Measurements from ENCODE around the gene HS2ST1. TPM values are rescaled to one million over a fixed set of nuclear protein-coding genes. Genes with fewer than 3 reads are reported as not detected.

Gene HS2ST1
- total and polyA plus RNA-seq, 2 donors (not counting 3 experiments of a cell fraction or from before 2014, with no cell fraction given), result 5.5 to 31.2 TPM

DNA sequence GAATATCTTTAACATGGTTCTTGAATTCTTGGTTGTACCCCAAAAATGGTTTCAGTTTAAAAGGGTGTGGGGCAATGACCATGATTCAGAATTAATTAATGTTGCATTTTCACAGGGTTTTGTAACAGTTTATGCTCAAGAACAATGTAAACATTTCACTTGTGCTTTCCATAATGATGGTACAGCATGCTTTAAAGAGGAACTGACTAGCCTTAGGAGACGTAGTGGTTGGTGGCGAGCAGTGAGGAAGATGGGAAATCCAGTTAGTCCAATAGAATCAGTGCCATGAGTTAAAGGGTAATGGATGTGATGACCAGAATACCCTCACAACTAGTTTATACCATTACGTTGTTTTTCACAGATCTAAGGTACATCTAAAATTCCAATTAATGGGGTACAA, 138.0 kb downstream of the HS2ST1 start:
- FAIRE-seq, result no peak
- no TSS peak for BruUV-seq (replicated peaks)
- H2AFZ ChIP-seq (ENCODE audit: low read depth, low read length), result no peak overlapping the region
- ChIA-PET CTCF (interaction anchor here (0.9 kb wide), 1 partner anchor 12 kb away, joined by 4 read pairs; no protein-coding TSS in a partner anchor), POLR2A (no interaction called here)
- no peaks in the 10 kb centered on the region for H4K20me1 ChIP-seq (replicated peaks; ENCODE audit: control insufficient read depth, extremely low read depth, insufficient read depth, low read length)
- TF ChIP-seq POLR2A (IDR thresholded peaks at IDR 0.05; ENCODE audit: low read depth, low read length) (no peak), GATA2 (IDR thresholded peaks at IDR 0.05; ENCODE audit: insufficient read depth, insufficient read length, low read depth, low read length) (no peak), JUN (IDR thresholded peaks at IDR 0.05; ENCODE audit: borderline replicate concordance, insufficient read depth, insufficient read length, low read depth) (no peak), EZH2 (IDR thresholded peaks at IDR 0.05; ENCODE audit: borderline replicate concordance, low read depth, low read length, severe bottlenecking) (no peak), MYC (IDR thresholded peaks at IDR 0.05; ENCODE audit: low read depth, low read length) (no peak)
- TF ChIP-seq, protein P1, sequence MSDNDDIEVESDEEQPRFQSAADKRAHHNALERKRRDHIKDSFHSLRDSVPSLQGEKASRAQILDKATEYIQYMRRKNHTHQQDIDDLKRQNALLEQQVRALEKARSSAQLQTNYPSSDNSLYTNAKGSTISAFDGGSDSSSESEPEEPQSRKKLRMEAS (IDR thresholded peaks at IDR 0.05; ENCODE audit: insufficient read depth, insufficient read length), result no peak
- TF ChIP-seq, protein P2, sequence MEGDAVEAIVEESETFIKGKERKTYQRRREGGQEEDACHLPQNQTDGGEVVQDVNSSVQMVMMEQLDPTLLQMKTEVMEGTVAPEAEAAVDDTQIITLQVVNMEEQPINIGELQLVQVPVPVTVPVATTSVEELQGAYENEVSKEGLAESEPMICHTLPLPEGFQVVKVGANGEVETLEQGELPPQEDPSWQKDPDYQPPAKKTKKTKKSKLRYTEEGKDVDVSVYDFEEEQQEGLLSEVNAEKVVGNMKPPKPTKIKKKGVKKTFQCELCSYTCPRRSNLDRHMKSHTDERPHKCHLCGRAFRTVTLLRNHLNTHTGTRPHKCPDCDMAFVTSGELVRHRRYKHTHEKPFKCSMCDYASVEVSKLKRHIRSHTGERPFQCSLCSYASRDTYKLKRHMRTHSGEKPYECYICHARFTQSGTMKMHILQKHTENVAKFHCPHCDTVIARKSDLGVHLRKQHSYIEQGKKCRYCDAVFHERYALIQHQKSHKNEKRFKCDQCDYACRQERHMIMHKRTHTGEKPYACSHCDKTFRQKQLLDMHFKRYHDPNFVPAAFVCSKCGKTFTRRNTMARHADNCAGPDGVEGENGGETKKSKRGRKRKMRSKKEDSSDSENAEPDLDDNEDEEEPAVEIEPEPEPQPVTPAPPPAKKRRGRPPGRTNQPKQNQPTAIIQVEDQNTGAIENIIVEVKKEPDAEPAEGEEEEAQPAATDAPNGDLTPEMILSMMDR (IDR thresholded peaks at IDR 0.05; ENCODE audit: extremely low read depth in 1 of 2, insufficient read depth in 1 of 2, low read depth in 1 of 2, low read length in 2 of 2), result no peak
- intact Hi-C loops (cut with micrococcal nuclease), result no loop called here
- no peaks in the 10 kb centered on the region for H3K9me1 ChIP-seq (replicated peaks; ENCODE audit: control insufficient read depth, extremely low read depth, insufficient read depth, low read length)
- no peak overlapping the region for H3K9ac ChIP-seq (replicated peaks; ENCODE audit: extremely low read depth, insufficient read depth, low read length)
- no peak for DNase-seq (ENCODE audit: low read depth, low spot score)
- H3K27ac ChIP-seq (ENCODE audit: insufficient read depth, low read depth, low read length), result no peak overlapping the region
- dilution Hi-C loops (cut with MboI; ENCODE audit: extremely low pct_ligation_motif_present, low sequenced_read_pairs), result no loop called here
- H3K79me2 ChIP-seq (ENCODE audit: control insufficient read depth, insufficient read depth, low read length), result no peaks in the 10 kb centered on the region
- H3K4me2 ChIP-seq (ENCODE audit: insufficient read depth, low read length), result no peak overlapping the region
- H3K4me3 ChIP-seq (replicated peaks in 1 of 3; ENCODE audit: insufficient read depth in 1 of 3, low read depth in 1 of 3, low read length in 3 of 3), result no peak overlapping the region
- H3K36me3 ChIP-seq (ENCODE audit: control insufficient read depth in 2 of 2, extremely low read depth in 1 of 2, insufficient read depth in 2 of 2, low read length in 2 of 2), result no peaks in the 10 kb centered on the region
- no peaks in the 10 kb centered on the region for H3K4me1 ChIP-seq (ENCODE audit: control insufficient read depth, extremely low read depth, insufficient read depth, low read length)
- no peaks in the 10 kb centered on the region for H3K9me3 ChIP-seq (replicated peaks; ENCODE audit: control insufficient read depth, insufficient read depth, low read length)
- no peaks in the 10 kb centered on the region for H3K27me3 ChIP-seq (ENCODE audit: control insufficient read depth in 2 of 2, insufficient read depth in 2 of 2, low read length in 2 of 2)
